GM18499 (cell line): Measurements from ENCODE around the gene RIC3.

ENCODE experiments used
- ATAC-seq: cut with Tn5 transposase; IDR thresholded peaks from one replicate; pipeline ENCODE4 v1.9.1; 2021; ENCODE audit warnings: moderate number of reproducible peaks; ENCODE audit not compliant: insufficient read depth, unreplicated experiment

The RIC3 gene

GRCh38 chr11:8106679-8107078 is 62.1 kb downstream of the RIC3 start:
- no peak for ATAC-seq

GRCh38 chr11:8105666-8106065 is 63.2 kb downstream of the RIC3 start:
- no peak for ATAC-seq

GRCh38 chr11:8105133-8105532 is 63.7 kb downstream of the RIC3 start:
- no peak for ATAC-seq

- ATAC-seq, result no peak
Observed at GRCh38 chr11:8103909-8104308, 64.9 kb downstream of the RIC3 start.

GRCh38 chr11:8102965-8103364 is 65.9 kb downstream of the RIC3 start:
- ATAC-seq, result no peak

- no peak for ATAC-seq
Observed at GRCh38 chr11:8102296-8102915, 66.4 kb downstream of the RIC3 start.

GRCh38 chr11:8101421-8101820 is 67.4 kb downstream of the RIC3 start:
- ATAC-seq, result no peak

- no peak for ATAC-seq
Observed at GRCh38 chr11:8100605-8101004, 68.2 kb downstream of the RIC3 start.

GRCh38 chr11:8100158-8100557 is 68.7 kb downstream of the RIC3 start:
- ATAC-seq, result no peak

GRCh38 chr11:8099291-8099899 is 69.4 kb downstream of the RIC3 start:
- ATAC-seq, result no peak

- ATAC-seq, result no peak
Observed at GRCh38 chr11:8098879-8099278, 69.9 kb downstream of the RIC3 start.

- no peak for ATAC-seq
Observed at GRCh38 chr11:8098361-8098760, 70.5 kb downstream of the RIC3 start.

GRCh38 chr11:8097926-8098325 is 70.9 kb downstream of the RIC3 start:
- ATAC-seq, result no peak

- no peak for ATAC-seq
Observed at GRCh38 chr11:8097468-8097867, 71.4 kb downstream of the RIC3 start.

- no peak for ATAC-seq
Observed at GRCh38 chr11:8097062-8097461, 71.8 kb downstream of the RIC3 start.

- no peak for ATAC-seq
Observed at GRCh38 chr11:8096575-8096974, 72.2 kb downstream of the RIC3 start.

GRCh38 chr11:8095806-8096522 is 72.9 kb downstream of the RIC3 start:
- no peak for ATAC-seq

GRCh38 chr11:8095371-8095770 is 73.5 kb downstream of the RIC3 start:
- no peak for ATAC-seq

GRCh38 chr11:8094656-8095055 is 74.2 kb downstream of the RIC3 start:
- no peak for ATAC-seq

GRCh38 chr11:8093931-8094575 is 74.8 kb downstream of the RIC3 start:
- no peak for ATAC-seq
